GM12874 (cell line): ENCODE results near the gene SPOCK1.

Experiments
- TF ChIP-seq, protein P1 (sequence below): IDR thresholded peaks from 2 replicates; pipeline ENCODE4 v1.5.1; 2011; ENCODE audit warnings: low read depth, mild to moderate bottlenecking, control low read depth, low read length, moderate library complexity; ENCODE audit not compliant: insufficient read depth

Gene SPOCK1

DNA sequence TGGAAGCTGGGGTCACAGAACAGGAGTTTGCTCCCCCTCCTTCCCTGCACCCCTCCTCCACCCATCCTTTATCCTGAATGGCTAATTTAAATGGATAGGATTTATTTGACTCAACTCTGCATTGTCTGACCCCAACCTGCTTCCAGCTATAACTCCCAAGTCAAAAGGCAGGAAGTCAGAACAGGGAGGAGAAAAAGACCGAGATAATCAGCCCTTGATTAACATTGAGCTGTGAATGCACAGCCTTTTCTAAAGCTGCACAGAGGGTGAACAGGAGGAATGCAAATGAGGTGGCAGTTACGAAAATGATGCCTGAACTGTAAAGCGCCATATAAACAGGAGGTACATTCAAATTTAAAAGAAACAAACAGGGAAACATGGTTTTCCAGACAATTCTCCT, 152.8 kb downstream of the SPOCK1 start:
- TF ChIP-seq, protein P1, sequence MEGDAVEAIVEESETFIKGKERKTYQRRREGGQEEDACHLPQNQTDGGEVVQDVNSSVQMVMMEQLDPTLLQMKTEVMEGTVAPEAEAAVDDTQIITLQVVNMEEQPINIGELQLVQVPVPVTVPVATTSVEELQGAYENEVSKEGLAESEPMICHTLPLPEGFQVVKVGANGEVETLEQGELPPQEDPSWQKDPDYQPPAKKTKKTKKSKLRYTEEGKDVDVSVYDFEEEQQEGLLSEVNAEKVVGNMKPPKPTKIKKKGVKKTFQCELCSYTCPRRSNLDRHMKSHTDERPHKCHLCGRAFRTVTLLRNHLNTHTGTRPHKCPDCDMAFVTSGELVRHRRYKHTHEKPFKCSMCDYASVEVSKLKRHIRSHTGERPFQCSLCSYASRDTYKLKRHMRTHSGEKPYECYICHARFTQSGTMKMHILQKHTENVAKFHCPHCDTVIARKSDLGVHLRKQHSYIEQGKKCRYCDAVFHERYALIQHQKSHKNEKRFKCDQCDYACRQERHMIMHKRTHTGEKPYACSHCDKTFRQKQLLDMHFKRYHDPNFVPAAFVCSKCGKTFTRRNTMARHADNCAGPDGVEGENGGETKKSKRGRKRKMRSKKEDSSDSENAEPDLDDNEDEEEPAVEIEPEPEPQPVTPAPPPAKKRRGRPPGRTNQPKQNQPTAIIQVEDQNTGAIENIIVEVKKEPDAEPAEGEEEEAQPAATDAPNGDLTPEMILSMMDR = no peak

DNA sequence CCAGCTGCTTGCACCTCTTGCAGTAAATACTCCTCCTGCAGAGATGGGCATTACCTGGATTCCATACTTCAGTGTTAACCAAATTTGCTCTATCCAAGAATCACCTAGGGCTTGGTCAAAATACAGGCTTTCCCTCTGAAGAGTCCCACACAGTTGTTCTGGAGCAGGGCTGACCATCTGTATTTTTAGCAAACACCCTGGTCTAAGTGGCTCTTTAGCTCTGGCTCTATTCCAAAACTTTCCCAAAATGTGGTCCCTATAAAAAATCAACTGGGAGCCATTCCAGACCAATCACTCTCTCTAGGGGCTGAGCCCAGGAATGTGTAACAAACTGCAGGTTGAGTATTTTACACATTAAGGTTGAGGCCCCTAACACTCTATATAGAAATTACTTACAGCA, 153.7 kb downstream of the SPOCK1 start:
- TF ChIP-seq, protein P1 = no peak

DNA sequence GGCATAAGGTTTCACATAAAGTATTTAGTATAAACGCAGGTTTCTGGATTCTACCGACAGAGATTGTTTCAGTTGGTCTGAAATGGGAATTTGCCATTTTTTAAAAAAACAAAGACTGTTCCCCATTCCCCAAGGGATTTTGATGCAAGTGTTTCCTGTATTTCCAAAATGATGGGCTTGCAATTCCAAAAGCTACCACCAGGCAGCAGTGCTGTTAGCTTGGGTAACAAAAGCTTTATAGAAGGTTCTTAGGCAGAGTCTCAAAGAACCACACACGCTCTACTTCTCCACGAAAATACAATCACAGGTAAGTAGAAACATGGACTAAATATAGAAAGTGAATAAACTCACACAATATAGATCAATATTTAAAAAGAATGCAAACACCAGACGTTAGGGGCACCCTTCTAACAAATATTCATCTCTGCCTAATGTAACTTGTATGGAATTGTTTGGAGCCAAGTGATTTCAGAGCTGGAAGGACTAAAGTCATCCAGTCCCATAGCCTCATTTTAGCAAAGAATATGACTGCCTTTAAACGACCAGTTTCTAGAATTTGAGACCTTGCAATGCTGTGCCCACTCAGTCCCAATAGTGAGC, 154.3 kb downstream of the SPOCK1 start:
- TF ChIP-seq, protein P1 = peak; percentile 79

DNA sequence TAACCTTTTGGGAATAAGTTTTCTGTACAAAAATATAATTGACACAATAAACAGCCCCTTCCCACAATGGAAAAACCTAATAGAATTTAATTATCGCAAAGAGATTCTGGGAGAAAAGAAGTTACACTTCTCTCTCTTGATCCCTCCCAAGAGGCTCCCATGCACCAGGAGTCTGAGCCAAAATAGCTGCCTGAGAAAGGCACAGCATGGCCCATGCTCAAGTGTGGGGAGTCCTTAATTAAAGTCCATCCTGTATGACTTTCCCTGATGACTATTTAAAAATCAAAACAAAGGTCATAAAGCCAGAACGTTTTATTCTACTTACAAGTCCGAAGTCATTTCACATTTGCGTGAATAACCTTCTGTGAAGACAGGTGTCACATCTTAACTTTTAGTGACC, 155.1 kb downstream of the SPOCK1 start:
- TF ChIP-seq, protein P1 = no peak

DNA sequence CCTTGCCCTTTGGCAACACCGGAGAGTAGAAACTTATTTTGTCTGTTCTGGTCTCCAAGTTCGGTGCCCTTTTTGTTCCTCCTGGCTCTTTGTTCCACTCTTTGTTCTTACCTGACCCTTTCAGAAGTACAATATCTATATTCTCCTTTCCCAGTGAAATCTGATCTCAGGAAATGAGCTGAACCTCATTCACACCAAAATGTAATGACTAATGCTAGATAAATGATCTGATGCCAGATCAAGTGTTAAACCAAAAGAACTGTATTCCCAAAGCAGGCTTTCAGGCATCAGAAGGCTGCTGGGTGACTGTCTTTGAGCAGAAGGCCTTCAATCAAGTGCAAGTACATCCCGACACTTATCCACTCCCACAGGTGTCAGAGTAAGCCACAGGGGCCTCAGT, 156.4 kb downstream of the SPOCK1 start:
- TF ChIP-seq, protein P1 = no peak

DNA sequence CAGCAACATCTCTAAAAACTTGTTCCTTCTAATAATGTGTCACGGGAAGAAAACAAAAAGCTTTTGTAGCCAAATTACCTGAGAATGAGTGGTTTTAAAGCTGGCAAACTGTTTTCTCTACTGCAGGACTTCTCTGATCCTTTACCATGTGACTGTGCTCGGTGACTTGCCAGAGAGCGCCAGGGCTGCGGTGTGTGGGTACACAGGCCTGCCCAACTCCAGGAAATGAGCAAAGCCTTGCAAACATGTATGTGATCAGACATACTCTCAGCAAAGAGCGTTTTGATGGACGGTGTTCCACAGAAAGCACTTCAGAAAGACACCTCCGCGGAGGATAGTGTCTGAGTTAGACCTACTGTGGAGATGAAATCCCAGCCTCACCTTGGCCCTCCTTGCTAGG, 157.3 kb downstream of the SPOCK1 start:
- TF ChIP-seq, protein P1 = no peak

DNA sequence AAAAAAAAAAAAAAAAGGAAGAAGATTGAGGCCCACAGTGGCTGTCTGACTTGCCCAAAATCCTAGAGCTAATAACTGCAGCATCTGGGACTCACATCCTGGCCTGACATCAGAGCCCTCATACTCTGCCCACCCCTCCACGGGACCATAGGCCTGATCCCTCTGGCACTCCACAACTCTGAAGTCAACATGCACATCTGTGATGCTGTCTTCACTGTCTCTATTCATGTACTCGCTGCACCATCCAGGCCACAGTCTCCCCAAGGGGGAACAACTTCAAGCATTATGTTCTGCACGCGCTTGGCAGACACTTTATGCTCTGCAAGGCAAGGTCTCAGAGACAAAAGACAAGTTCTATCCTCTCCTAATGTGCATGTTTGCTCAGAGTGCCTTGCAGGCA, 158.2 kb downstream of the SPOCK1 start:
- TF ChIP-seq, protein P1 = no peak

DNA sequence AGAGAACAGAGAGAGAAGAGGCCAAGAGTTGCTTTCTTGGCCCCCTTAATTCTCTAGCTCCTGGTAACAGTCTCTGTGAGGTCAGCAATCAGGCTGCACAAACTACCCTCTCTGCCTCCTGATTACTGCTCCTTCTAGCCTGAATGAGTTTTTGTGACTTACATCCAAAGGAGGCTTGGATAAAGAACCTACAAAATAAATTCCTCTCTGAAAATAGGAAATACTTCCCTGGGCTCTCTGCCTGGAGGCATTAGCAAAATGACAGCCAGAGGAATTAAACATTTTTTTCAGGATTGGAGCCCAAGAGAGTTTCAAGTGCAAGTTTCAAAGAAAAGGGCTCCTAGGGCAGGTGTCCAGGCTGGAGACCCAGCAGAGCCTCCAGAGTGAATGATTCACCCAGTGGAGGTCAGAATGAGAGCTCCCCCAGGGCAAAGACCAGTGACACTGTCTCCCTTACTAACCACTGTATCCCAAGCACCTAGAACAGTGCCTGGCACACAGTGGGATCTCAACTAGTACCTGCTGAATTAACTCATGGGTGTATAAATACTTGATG, 162.5 kb downstream of the SPOCK1 start:
- TF ChIP-seq, protein P1 = no peak
